GM23248 (cell line): ENCODE measurements around the gene RAB28.

Experiments used
- EZH2 ChIP-seq: fragments of 200-600 bp; sonication (generic); IDR thresholded peaks from 2 replicates; pipeline ENCODE4 v1.6.1; 2018; ENCODE audit warnings: antibody characterized with exemption, mild to moderate bottlenecking; ENCODE audit not compliant: insufficient read depth, poor library complexity, severe bottlenecking
- EZH2phosphoT487 ChIP-seq: fragments of 200-600 bp; sonication (generic); IDR thresholded peaks from 2 replicates; pipeline ENCODE4 v1.6.1; 2018; ENCODE audit warnings: antibody characterized with exemption, moderate library complexity, mild to moderate bottlenecking, low read depth; ENCODE audit not compliant: insufficient read depth

- no peak for TF ChIP-seq EZH2
- no peak for TF ChIP-seq EZH2phosphoT487
Observed at GRCh38 chr4:13340672-13341071, 143.5 kb downstream of the RAB28 start.
